IPS DF 19.7 (cell line): ENCODE data around the gene OSBPL6.
"Not testable (repeated sequence)": the region's sequence is repeated elsewhere in the genome, so short reads cannot be mapped to it uniquely, and the experiment has no call there.

Experiments
- DNase-seq: peaks from one replicate; pipeline ENCODE4 v3.0.0-alpha.2; 2013; ENCODE audit warnings: low read depth, low spot score

The OSBPL6 gene

DNA sequence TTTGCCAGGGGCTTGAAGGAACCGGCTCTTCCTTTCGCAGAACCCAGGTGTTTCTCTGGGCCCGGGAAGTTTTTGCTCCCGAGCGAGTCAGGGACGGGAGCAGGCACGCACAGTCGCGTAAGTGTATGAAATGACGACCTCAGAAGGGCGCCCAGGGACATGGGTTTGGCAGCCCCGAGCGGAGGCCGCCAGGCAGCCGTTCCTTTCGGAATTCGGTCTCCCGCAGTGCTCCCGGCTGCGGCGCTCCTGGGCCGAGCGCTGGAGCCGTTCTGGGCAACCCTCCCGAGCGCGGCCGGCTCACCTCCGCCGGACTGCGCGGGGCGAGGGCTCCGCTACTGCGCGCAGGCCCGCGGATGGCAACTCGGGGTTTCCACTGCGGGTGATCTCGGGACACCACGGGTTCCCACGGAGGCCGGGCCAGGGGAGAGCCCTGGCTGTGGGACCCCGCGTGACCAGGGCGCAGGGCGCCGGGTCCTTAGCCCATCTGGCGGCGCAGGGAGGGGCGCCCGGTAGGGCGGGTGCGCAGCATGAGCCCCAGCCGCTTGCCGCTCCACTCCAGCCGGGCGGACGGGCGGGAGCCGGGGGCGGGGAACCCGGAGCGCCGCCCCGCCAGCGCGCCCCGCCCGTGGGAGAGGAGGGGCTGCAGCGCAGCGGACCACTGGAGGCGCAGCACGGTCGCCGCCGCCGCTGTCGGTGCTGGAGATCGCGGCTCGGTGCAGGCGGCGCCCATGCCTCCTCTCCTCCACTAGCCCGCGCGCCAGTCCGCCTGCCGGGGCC lies at the start of gene OSBPL6:
OSBPL6 (plus strand) TSS at position 690 of the 777 bp plus-strand sequence. CDS start 111,673 bp downstream, outside the sequence.
- no peak for DNase-seq

DNA sequence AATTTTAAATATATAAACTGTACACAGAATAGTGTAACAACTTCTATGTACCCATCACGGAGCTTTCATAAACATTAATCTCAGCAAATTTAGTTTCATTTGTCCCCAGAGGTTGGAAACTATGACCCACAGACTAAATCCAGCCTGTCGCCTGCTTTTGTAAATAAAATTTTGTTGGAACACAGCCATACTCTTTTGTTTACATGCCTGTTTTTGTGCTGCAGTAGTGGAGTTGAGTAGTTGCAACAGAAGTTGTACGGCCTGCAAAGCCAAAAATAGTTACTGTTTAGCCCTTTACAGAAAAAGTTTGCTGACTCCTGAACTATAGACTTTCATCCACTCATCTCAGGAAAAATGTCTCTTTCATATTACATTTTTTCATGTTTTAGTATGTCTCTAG lies 42.3 kb upstream of the OSBPL6 start:
- DNase-seq = no peak

DNA sequence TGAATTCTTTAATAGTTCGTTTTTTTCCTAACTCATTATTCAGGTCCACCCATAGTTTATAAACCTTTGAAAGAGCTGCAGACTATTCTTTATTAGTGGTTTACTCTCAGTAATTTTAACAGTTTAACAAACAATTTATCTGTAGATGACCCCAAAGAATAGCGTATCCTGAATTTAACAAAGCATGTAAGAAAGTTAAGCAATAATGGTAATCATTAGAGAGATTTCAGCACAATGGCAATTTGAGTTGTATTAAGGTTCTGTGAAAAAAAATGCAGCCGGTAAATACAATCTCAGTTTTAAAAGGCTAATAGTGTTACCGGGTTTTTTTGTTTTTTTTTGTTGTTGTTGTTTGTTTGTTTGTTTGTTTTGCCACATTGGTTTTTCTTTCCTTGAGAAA lies 41.8 kb upstream of the OSBPL6 start:
- no peak for DNase-seq

GRCh38 chr2:178152977-178153376 lies 41.3 kb upstream of the OSBPL6 start:
- DNase-seq = no peak

DNA sequence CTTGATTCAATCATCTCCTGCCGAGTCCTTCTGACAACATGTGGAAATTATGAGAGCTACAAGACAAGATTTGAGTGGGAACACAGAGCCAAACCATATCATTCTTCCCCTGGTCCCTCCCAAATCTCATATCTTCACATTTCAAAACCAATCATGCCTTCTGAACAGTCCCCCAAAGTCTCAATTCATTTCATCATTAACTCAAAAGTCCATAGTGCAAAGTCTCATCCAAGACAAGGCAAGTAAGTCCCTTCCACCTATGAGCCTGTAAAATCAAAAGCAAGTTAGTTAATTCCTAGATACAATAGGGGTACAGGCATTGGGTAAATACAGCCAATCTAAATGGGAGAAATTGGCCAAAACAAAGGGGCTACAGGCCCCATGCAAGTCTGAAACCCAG lies 40.4 kb upstream of the OSBPL6 start:
- not testable (repeated sequence) for DNase-seq

GRCh38 chr2:178155524-178155923 lies 38.8 kb upstream of the OSBPL6 start:
- no peak for DNase-seq

DNA sequence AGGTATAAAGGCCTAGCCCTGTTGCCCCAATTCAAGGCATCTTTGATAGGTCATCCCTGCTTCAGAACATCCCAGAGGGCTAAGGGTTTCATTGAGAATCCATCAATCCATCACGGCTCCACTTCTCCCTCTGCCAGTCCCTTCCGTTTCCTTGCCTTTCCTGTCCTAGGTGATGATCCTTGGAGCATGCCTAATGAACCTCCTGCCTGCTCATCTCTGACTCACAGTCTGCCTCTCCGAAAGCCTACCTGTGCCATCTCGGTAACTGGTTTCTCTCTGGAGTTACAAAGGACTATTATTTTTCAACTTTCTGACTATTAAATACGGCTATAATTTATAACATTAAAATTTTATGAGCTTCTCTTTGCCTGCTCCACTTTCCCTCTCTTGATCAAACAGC lies 36.7 kb upstream of the OSBPL6 start:
- DNase-seq = no peak

- DNase-seq = no peak
Observed at GRCh38 chr2:178159966-178160365, 34.3 kb upstream of the OSBPL6 start.

GRCh38 chr2:178160601-178161000 lies 33.7 kb upstream of the OSBPL6 start:
- no peak for DNase-seq

- DNase-seq = no peak
Observed at GRCh38 chr2:178163395-178163794, 30.9 kb upstream of the OSBPL6 start.

DNA sequence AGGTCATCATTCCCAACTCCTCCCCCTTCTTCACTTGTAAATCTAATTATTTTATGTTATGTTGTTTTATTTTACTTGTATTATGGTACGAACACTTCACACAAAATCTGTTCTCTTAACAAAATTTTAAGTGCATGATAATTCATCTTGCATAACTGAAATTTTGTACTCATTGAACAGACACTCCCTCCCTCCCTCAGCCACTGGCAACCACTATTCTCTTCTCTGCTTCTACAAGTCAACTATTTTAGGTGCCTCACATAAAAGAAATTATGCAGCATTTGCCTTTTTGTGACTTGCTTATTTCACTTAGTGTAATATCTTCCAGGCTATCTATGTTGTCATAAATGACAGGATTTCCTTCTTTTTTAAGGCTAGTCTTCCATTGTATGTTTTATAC lies 30.4 kb upstream of the OSBPL6 start:
- DNase-seq = no peak

DNA sequence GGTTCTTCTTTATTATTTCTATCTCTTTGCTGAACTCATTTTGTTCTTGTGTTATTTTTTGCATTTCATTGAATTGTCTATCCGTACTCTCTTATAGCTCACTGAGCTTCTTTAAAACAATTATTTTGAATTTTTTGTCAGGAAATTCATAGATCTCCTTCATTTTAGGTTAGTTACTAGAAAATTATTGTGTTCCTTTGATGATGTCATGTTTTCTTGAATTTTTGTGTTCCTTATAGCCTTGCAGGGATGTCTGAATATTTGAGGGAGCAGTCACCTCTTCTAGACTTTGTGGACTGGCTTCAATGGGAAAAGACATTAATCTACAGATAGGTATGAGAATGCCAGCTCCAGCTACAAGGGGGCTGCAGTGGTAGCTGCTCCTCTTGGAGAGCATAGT lies 20.7 kb upstream of the OSBPL6 start:
- no peak for DNase-seq

GRCh38 chr2:178177066-178177679 lies 17.1 kb upstream of the OSBPL6 start:
- no peak for DNase-seq

- DNase-seq = not testable (repeated sequence)
Observed at GRCh38 chr2:178180648-178181047, 13.7 kb upstream of the OSBPL6 start.

DNA sequence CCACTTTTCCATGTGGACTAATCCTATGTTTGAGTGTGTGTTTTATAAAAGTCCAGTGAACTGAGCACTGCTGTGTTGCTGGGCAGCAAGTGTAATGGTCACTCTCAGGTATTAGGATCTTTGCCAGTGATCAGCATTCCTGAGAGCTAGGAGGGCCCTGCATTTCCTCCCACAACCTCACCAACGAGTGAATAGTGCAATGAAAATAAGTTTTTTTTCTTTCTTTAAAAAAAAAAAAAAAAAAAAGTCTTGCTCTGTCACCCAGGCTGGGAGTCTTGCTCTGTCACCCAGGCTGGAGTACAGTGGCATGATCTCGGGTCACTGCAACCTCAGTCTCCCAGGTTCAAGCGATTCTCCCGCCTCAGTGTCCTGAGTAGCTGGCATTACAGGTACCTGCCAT lies 6.5 kb upstream of the OSBPL6 start:
- no peak for DNase-seq

DNA sequence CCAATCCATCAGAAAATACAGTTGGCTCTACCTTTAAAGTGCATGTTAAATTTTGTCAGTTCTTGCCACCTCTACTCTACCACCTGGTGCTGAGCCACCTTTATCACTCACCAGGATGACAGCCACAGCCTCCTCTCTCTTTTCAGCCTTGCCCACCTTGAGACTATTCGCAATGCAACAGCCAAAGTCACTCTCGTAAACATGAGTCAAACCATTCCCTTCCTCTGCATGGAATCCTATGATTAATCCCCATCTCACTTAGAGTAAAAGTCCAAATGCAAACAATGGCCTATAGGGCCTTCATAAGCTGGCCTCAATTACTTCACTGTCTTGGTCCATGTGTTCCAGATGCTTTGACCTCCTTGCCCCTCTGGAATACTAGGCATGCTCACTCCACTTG lies 5.8 kb upstream of the OSBPL6 start:
- DNase-seq = no peak

GRCh38 chr2:178191004-178191508 lies 3.3 kb upstream of the OSBPL6 start:
- no peak for DNase-seq

- DNase-seq = no peak
Observed at GRCh38 chr2:178191511-178191910, 2.8 kb upstream of the OSBPL6 start.

GRCh38 chr2:178193496-178193822 lies 853 bp upstream of the OSBPL6 start:
- DNase-seq = no peak

- DNase-seq = no peak
Observed at GRCh38 chr2:178194600-178195389, 483 bp downstream of the OSBPL6 start.

DNA sequence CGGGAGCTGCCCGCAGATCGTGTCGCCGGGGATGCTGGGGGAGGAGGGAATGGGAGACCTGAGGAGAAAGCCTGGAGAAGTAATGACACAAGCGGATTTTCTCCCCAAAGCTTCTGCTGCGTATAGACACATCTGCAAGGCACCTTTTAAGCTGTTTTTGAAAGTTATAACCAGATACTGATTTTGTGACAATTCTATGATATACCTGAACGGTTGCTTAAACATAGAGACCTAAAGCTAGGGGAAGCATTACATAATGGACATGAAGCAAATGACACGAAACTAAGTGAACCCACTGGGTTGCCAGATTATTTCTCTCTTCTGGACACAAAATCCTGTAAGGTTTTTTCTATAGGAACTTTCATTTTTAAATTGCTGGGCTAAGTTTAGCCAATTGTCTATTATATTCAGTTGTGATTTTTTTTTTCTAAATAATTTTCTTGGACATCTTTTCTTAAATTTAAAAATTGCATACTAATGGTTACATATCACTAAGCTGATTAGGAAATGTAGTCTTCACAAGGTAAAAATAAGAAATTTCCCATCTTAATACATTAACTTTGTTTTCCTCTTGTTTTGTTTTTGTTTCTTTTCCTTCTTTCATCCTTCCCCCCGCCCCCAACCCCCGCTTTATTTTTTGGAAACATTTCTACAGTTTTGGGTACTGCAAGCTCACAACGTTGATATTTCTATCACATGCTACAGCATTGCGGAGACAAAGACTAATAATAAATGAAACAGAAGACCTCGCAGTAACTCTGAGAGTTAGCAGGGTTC lies 1.3 kb downstream of the OSBPL6 start:
- DNase-seq = no peak

DNA sequence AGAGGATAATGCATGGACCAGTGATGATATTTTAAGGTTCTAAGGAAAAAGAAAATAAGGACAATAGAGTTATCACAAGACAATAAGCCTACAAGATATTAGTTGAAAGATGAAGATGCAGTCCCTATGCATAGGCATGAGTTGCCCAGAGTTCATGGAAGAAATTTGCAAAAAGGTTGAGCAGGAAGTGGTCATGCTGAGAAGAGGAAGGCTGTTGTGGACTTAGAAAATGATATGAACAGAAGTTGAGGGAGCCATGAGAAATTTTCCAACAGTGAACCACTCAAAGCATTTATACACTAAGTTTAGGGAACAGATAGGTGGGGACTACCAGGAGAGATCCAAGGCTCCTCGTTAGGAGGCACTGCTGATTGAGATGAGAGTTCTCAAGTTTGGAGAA lies 3.5 kb downstream of the OSBPL6 start:
- no peak for DNase-seq
